Duodenal mucosa (tissue), 2 donors: Measurements from ENCODE around the gene AFAP1.

ENCODE experiments used
- H3K27ac ChIP-seq: one replicate; pipeline ENCODE4 v1.7.0; 2013; ENCODE audit warnings: low read depth, low read length
- H3K27me3 ChIP-seq, 2 donors: one replicate each; pipeline ENCODE4 v1.7.0; 2013; ENCODE audit warnings: low read length in 2 of 2, control low read depth in 1 of 2; ENCODE audit not compliant: insufficient read depth in 2 of 2, control insufficient read depth in 1 of 2
- H3K36me3 ChIP-seq, 2 donors: one replicate each; pipeline ENCODE4 v1.7.0; 2013; ENCODE audit warnings: low read length in 2 of 2, control low read depth in 1 of 2; ENCODE audit not compliant: insufficient read depth in 2 of 2, control insufficient read depth in 1 of 2
- H3K4me1 ChIP-seq, 2 donors: one replicate each; pipeline ENCODE4 v1.7.0; 2013; ENCODE audit warnings: low read length in 2 of 2, control low read depth in 1 of 2; ENCODE audit not compliant: insufficient read depth in 2 of 2, control insufficient read depth in 1 of 2
- H3K4me3 ChIP-seq, 2 donors: one replicate each; pipeline ENCODE4 v1.7.0; 2013; ENCODE audit warnings: low read length in 2 of 2, low read depth in 1 of 2
- H3K9ac ChIP-seq, 2 donors: one replicate each; pipeline ENCODE4 v1.7.0; 2013; ENCODE audit warnings: low read length in 2 of 2, low read depth in 1 of 2
- H3K9me3 ChIP-seq, 2 donors: one replicate each; pipeline ENCODE4 v1.7.0; 2013; ENCODE audit warnings: low read length in 2 of 2, control low read depth in 1 of 2; ENCODE audit not compliant: control insufficient read depth in 1 of 2

Gene AFAP1

GRCh38 chr4:7823416-7823824 lies 116.2 kb downstream of the AFAP1 start:
- H3K9ac ChIP-seq: no peak overlapping the region
- H3K4me3 ChIP-seq: no peak overlapping the region
- no peaks in the 10 kb centered on the region for H3K9me3 ChIP-seq
- H3K36me3 ChIP-seq: peaks cover 5 to 8% of the 10 kb centered on the region in 2 donors
- peaks cover 8 to 22% of the 10 kb centered on the region in 2 donors for H3K4me1 ChIP-seq
- H3K27ac ChIP-seq: peak overlapping the region; percentile 75
- H3K27me3 ChIP-seq: no peaks in the 10 kb centered on the region

GRCh38 chr4:7822877-7823276 lies 116.8 kb downstream of the AFAP1 start:
- Histone ChIP-seq H3K9ac (no peak overlapping the region), H3K36me3 (peaks cover 8% of the 10 kb centered on the region in 2 donors), H3K27ac (peak overlapping the region; percentile 75), H3K4me1 (peaks cover 7 to 22% of the 10 kb centered on the region in 2 donors), H3K27me3 (no peaks in the 10 kb centered on the region), H3K9me3 (no peaks in the 10 kb centered on the region), H3K4me3 (no peak overlapping the region)

GRCh38 chr4:7822137-7822505 lies 117.5 kb downstream of the AFAP1 start:
- H3K4me3 ChIP-seq: no peak overlapping the region
- H3K4me1 ChIP-seq: peaks cover 7 to 22% of the 10 kb centered on the region in 2 donors
- H3K9ac ChIP-seq: no peak overlapping the region
- H3K9me3 ChIP-seq: no peaks in the 10 kb centered on the region
- peaks cover 8% of the 10 kb centered on the region in 2 donors for H3K36me3 ChIP-seq
- no peaks in the 10 kb centered on the region for H3K27me3 ChIP-seq
- H3K27ac ChIP-seq: no peak overlapping the region

GRCh38 chr4:7821245-7822136 lies 118.2 kb downstream of the AFAP1 start:
- no peaks in the 10 kb centered on the region for H3K9me3 ChIP-seq
- H3K27ac ChIP-seq: no peak overlapping the region
- peaks cover 8 to 11% of the 10 kb centered on the region in 2 donors for H3K36me3 ChIP-seq
- no peak overlapping the region for H3K4me3 ChIP-seq
- peaks cover 7 to 22% of the 10 kb centered on the region in 2 donors for H3K4me1 ChIP-seq
- no peak overlapping the region for H3K9ac ChIP-seq
- H3K27me3 ChIP-seq: no peaks in the 10 kb centered on the region

GRCh38 chr4:7820031-7820818 lies 119.4 kb downstream of the AFAP1 start:
- Histone ChIP-seq H3K36me3 (peaks cover 11 to 12% of the 10 kb centered on the region in 2 donors), H3K9ac (no peak overlapping the region), H3K4me1 (peaks cover 7 to 22% of the 10 kb centered on the region in 2 donors), H3K27ac (no peak overlapping the region), H3K4me3 (no peak overlapping the region), H3K9me3 (no peaks in the 10 kb centered on the region), H3K27me3 (no peaks in the 10 kb centered on the region)

GRCh38 chr4:7819446-7819845 lies 120.2 kb downstream of the AFAP1 start:
- Histone ChIP-seq H3K36me3 (peaks cover 16 to 20% of the 10 kb centered on the region in 2 donors), H3K4me3 (no peak overlapping the region), H3K27ac (no peak overlapping the region), H3K27me3 (no peaks in the 10 kb centered on the region), H3K4me1 (peaks cover 7 to 20% of the 10 kb centered on the region in 2 donors), H3K9me3 (no peaks in the 10 kb centered on the region), H3K9ac (no peak overlapping the region)

- Histone ChIP-seq H3K27ac (no peak overlapping the region), H3K36me3 (peaks cover 20 to 22% of the 10 kb centered on the region in 2 donors), H3K9me3 (no peaks in the 10 kb centered on the region), H3K4me1 (peaks cover 3 to 11% of the 10 kb centered on the region in 2 donors), H3K27me3 (no peaks in the 10 kb centered on the region), H3K9ac (no peak overlapping the region), H3K4me3 (no peak overlapping the region)
These were observed 121.2 kb downstream of the AFAP1 start for GRCh38 chr4:7818399-7818911.

- H3K27me3 ChIP-seq: no peaks in the 10 kb centered on the region
- H3K36me3 ChIP-seq: peaks cover 20 to 22% of the 10 kb centered on the region in 2 donors
- H3K9me3 ChIP-seq: no peaks in the 10 kb centered on the region
- H3K4me3 ChIP-seq: no peak overlapping the region
- no peak overlapping the region for H3K9ac ChIP-seq
- H3K27ac ChIP-seq: no peak overlapping the region
- H3K4me1 ChIP-seq: peaks cover 0 to 6% of the 10 kb centered on the region in 2 donors
These were observed 121.7 kb downstream of the AFAP1 start for GRCh38 chr4:7817877-7818398.

- H3K27ac ChIP-seq: no peak overlapping the region
- H3K27me3 ChIP-seq: no peaks in the 10 kb centered on the region
- H3K4me3 ChIP-seq: no peak overlapping the region
These were observed 122.9 kb downstream of the AFAP1 start for GRCh38 chr4:7816771-7817170.

More at GRCh38 chr4:7816771-7817170, 122.9 kb downstream of the AFAP1 start:
- Histone ChIP-seq H3K4me1 (peaks cover 5% of the 10 kb centered on the region in 2 donors), H3K9me3 (no peaks in the 10 kb centered on the region), H3K36me3 (peaks cover 20 to 22% of the 10 kb centered on the region in 2 donors), H3K9ac (no peak overlapping the region)
